ENCODE measurements around the gene PDZD4. TPM values are rescaled to one million over a fixed set of nuclear protein-coding genes. Genes with fewer than 3 reads are reported as not detected.

PDZD4 gene
- total RNA-seq, 4 donors from 2014 or later = 2.2 to 6.4 (median 4.6) TPM

GRCh38 chrX:153774576-153775292, 55.6 kb downstream of the PDZD4 start:
- TF ChIP-seq CTCF (IDR thresholded peaks at IDR 0.05) (no peak), POLR2A (IDR thresholded peaks at IDR 0.05) (no peak)
- DNase-seq (ENCODE audit: low spot score in 2 of 2) = no peak

GRCh38 chrX:153773741-153774575, 56.4 kb downstream of the PDZD4 start:
- intact Hi-C loops (cut with DNase I; ENCODE audit: low total_unique reads) = loop anchor here (5.0 kb wide), 1 partner anchor 1892 kb away; no protein-coding TSS in a partner anchor
- WGBS, 2 donors = 88 to 94% methylated on average over 10 to 45 of the region's 48 CpGs
- no peak for DNase-seq (ENCODE audit: low spot score in 2 of 2)
- no peak overlapping the region for H3K4me3 ChIP-seq (ENCODE audit: low read depth, poor library complexity, severe bottlenecking)
- TF ChIP-seq CTCF (IDR thresholded peaks at IDR 0.05) (no peak), POLR2A (IDR thresholded peaks at IDR 0.05) (no peak)

More at GRCh38 chrX:153774576-153775292, 55.6 kb downstream of the PDZD4 start:
- H3K4me3 ChIP-seq (ENCODE audit: low read depth, poor library complexity, severe bottlenecking) = no peak overlapping the region
- WGBS, 2 donors = 91 to 100% methylated on average over 1 to 34 of the region's 37 CpGs
- intact Hi-C loops (cut with DNase I; ENCODE audit: low total_unique reads) = loop anchor here (5.0 kb wide), 1 partner anchor 1892 kb away; no protein-coding TSS in a partner anchor

- no peak overlapping the region for H3K4me3 ChIP-seq (ENCODE audit: low read depth, poor library complexity, severe bottlenecking)
- TF ChIP-seq POLR2A (IDR thresholded peaks at IDR 0.05) = no peak
- no peak for TF ChIP-seq CTCF (IDR thresholded peaks at IDR 0.05)
- intact Hi-C loops (cut with DNase I; ENCODE audit: low total_unique reads) = loop anchor here (5.0 kb wide), 1 partner anchor 1891 kb away; no protein-coding TSS in a partner anchor
- 88% methylated on average over 10 of the region's 23 CpGs; no CpG with 5 or more reads in 1 of the 2 donors for WGBS, 2 donors
- no peak for DNase-seq (ENCODE audit: low spot score in 2 of 2)
Measured at GRCh38 chrX:153773218-153773611, 57.1 kb downstream of the PDZD4 start.

GRCh38 chrX:153772316-153773217, 57.8 kb downstream of the PDZD4 start:
- TF ChIP-seq POLR2A (IDR thresholded peaks at IDR 0.05) (no peak), CTCF (IDR thresholded peaks at IDR 0.05) (no peak)
- 72 to 86% methylated on average over 5 to 21 of the region's 21 CpGs for WGBS, 2 donors
- no peak overlapping the region for H3K4me3 ChIP-seq (ENCODE audit: low read depth, poor library complexity, severe bottlenecking)
- no peak for DNase-seq (ENCODE audit: low spot score in 2 of 2)
- intact Hi-C loops (cut with DNase I; ENCODE audit: low total_unique reads) = loop anchor here (5.0 kb wide), 1 partner anchor 1890 kb away; no protein-coding TSS in a partner anchor

All from lower leg skin (tissue), 4 donors.